GM23248 (cell line): ENCODE measurements around the gene ENOSF1. TPM values are rescaled to one million over a fixed set of nuclear protein-coding genes. Genes with fewer than 3 reads are reported as not detected.

Experiments used
- DNase-seq: peaks from one replicate; pipeline ENCODE4 v3.0.0-alpha.2; 2015
- H2AFZ ChIP-seq: fragments of 200-600 bp; sonication (generic); 2 replicates; pipeline ENCODE4 v1.6.1; 2016; ENCODE audit warnings: antibody characterized with exemption
- H3F3A ChIP-seq: fragments of 200-600 bp; sonication (generic); 2 replicates; pipeline ENCODE4 v1.6.1; 2016; ENCODE audit warnings: mild to moderate bottlenecking, antibody characterized with exemption, mixed run types; ENCODE audit not compliant: insufficient read depth
- H3K27ac ChIP-seq: fragments of 200-600 bp; sonication (generic); 2 replicates; pipeline ENCODE4 v1.5.1; 2016; ENCODE audit warnings: mild to moderate bottlenecking
- H3K27me3 ChIP-seq: fragments of 200-600 bp; sonication (generic); replicated peaks from 2 replicates; pipeline ENCODE4 v1.6.1; 2016; ENCODE audit warnings: mild to moderate bottlenecking; ENCODE audit not compliant: insufficient read depth
- H3K36me3 ChIP-seq: fragments of 200-600 bp; sonication (generic); 2 replicates; pipeline ENCODE4 v1.6.1; 2016; ENCODE audit warnings: low read depth, mild to moderate bottlenecking
- H3K4me1 ChIP-seq: fragments of 200-600 bp; sonication (generic); 2 replicates; pipeline ENCODE4 v1.6.1; 2016; ENCODE audit warnings: mild to moderate bottlenecking; ENCODE audit not compliant: insufficient read depth
- H3K4me2 ChIP-seq: fragments of 200-600 bp; sonication (generic); one replicate; pipeline ENCODE4 v1.6.1; 2016; ENCODE audit warnings: mild to moderate bottlenecking; ENCODE audit not compliant: unreplicated experiment
- H3K4me3 ChIP-seq: fragments of 200-600 bp; sonication (generic); 2 replicates; pipeline ENCODE4 v1.5.1; 2016; ENCODE audit warnings: mild to moderate bottlenecking
- H3K79me2 ChIP-seq: fragments of 200-600 bp; sonication (generic); 2 replicates; pipeline ENCODE4 v1.6.1; 2016; ENCODE audit warnings: mild to moderate bottlenecking; ENCODE audit not compliant: insufficient read depth
- H3K9ac ChIP-seq: fragments of 200-600 bp; sonication (generic); 2 replicates; pipeline ENCODE4 v1.6.1; 2016; ENCODE audit warnings: mild to moderate bottlenecking
- H3K9me2 ChIP-seq: fragments of 200-600 bp; sonication (generic); 2 replicates; pipeline ENCODE4 v1.6.1; 2016; ENCODE audit warnings: mixed run types, mild to moderate bottlenecking, moderate library complexity; ENCODE audit not compliant: insufficient read depth
- H3K9me3 ChIP-seq: fragments of 200-600 bp; sonication (generic); one replicate; pipeline ENCODE4 v1.6.1; 2017; ENCODE audit warnings: low read depth
- H4K20me1 ChIP-seq: fragments of 200-600 bp; sonication (generic); 2 replicates; pipeline ENCODE4 v1.6.0; 2016; ENCODE audit not compliant: insufficient read depth
- EZH2 ChIP-seq: fragments of 200-600 bp; sonication (generic); IDR thresholded peaks from 2 replicates; pipeline ENCODE4 v1.6.1; 2018; ENCODE audit warnings: antibody characterized with exemption, mild to moderate bottlenecking; ENCODE audit not compliant: insufficient read depth, poor library complexity, severe bottlenecking
- EZH2phosphoT487 ChIP-seq: fragments of 200-600 bp; sonication (generic); IDR thresholded peaks from 2 replicates; pipeline ENCODE4 v1.6.1; 2018; ENCODE audit warnings: antibody characterized with exemption, moderate library complexity, mild to moderate bottlenecking, low read depth; ENCODE audit not compliant: insufficient read depth
- WGBS, 2 experiments: methylation state at CpG; one replicate each; pipeline ENCODE4 v1.1.6; 2015 to 2017; ENCODE audit warnings: low lambda C conversion rate in 2 of 2, low coverage in 1 of 2; ENCODE audit errors: missing lambda C conversion rate in 2 of 2; 5-methylcytosine and 5-hydroxymethylcytosine counted together
- in situ Hi-C: fragments of 300-500 bp; cut with MboI; formaldehyde crosslinking; loops from 2 replicates; pipeline ENCODE4 v1.15.0; 2020
- polyA plus RNA-seq: library from polyadenylated mRNA; unstranded; fragments of >200 nt; fragmentation: Nextera tagmentation; extraction: Ambion mirVana; gene quantifications from 2 replicates; pipeline ENCODE4 v1.2.1, GENCODE V29; 2016
- total RNA-seq: library from RNA; depleted of rRNA; stranded (reverse); fragments of >200 nt; shearing (Covaris generic); gene quantifications from 2 replicates; pipeline ENCODE4 v1.2.3, GENCODE V29; 2014

Gene ENOSF1
- total and polyA plus RNA-seq, 2 experiments from 2014 or later, result 17.5 to 20.0 TPM

DNA sequence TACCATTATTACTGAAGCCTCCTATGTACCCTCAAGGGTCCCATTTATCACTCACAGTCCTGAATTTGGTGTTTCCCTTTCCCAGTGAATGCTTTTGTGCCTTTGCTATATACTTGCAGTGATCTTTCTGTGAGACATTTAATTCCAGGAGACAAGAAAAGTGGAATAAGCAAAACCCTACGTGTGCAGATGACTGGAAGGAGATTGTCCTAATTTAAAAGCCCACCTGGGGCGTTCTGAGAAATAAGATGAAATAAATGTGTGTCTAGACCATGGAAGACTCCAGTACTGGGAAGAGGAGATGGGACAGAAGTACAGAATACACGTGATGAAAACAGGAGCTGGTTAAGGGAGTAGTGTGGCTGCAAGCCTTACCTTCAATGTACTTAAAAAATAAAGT is 35.7 kb downstream of the ENOSF1 start:
- Histone ChIP-seq H3K27ac (no peak overlapping the region), H2AFZ (no peak overlapping the region), H3K79me2 (no peaks in the 10 kb centered on the region), H3K9ac (no peak overlapping the region), H3K9me2 (no peaks in the 10 kb centered on the region), H3K4me3 (no peak overlapping the region), H3F3A (peaks cover 11% of the 10 kb centered on the region), H3K36me3 (peaks cover 22% of the 10 kb centered on the region), H4K20me1 (no peaks in the 10 kb centered on the region), H3K4me1 (no peaks in the 10 kb centered on the region), H3K27me3 (no peaks in the 10 kb centered on the region), H3K4me2 (no peak overlapping the region), H3K9me3 (no peaks in the 10 kb centered on the region)
- in situ Hi-C loops, result no loop called here
- DNase-seq, result no peak
- TF ChIP-seq EZH2phosphoT487, result no peak
- TF ChIP-seq EZH2, result no peak
- 97 to 100% methylated on average over 3 of the region's 3 CpGs for WGBS, 2 experiments

DNA sequence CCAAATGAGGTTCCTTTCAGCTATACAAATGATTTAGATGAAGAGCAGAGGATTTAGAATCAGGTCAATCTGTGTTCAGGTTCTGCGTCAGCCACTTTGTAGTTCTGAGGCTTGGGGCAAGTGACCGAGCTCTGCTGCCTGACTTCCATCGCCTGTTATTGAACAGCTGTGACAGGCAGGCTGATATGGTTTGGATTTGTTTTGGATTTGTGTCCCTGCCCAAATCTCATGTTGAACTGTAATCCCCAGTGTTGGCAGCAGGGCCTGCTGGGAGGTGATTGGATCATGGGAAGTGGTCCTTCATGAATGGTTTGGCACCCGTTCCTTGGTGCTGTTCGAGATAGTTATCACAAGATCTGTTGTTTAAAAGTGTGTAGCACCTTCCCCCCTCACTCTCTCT is 36.4 kb downstream of the ENOSF1 start:
- Histone ChIP-seq H2AFZ (no peak overlapping the region), H3K79me2 (no peaks in the 10 kb centered on the region), H3K9me3 (no peaks in the 10 kb centered on the region), H3K4me1 (no peaks in the 10 kb centered on the region), H3K27me3 (no peaks in the 10 kb centered on the region), H3K27ac (no peak overlapping the region), H4K20me1 (no peaks in the 10 kb centered on the region), H3K9me2 (no peaks in the 10 kb centered on the region), H3K36me3 (peaks cover 22% of the 10 kb centered on the region), H3K9ac (no peak overlapping the region), H3F3A (peaks cover 11% of the 10 kb centered on the region), H3K4me2 (no peak overlapping the region), H3K4me3 (no peak overlapping the region)
- WGBS, 2 experiments, result 97 to 98% methylated on average over 5 of the region's 5 CpGs
- in situ Hi-C loops, result no loop called here
- no peak for TF ChIP-seq EZH2
- TF ChIP-seq EZH2phosphoT487, result no peak
- DNase-seq, result no peak

DNA sequence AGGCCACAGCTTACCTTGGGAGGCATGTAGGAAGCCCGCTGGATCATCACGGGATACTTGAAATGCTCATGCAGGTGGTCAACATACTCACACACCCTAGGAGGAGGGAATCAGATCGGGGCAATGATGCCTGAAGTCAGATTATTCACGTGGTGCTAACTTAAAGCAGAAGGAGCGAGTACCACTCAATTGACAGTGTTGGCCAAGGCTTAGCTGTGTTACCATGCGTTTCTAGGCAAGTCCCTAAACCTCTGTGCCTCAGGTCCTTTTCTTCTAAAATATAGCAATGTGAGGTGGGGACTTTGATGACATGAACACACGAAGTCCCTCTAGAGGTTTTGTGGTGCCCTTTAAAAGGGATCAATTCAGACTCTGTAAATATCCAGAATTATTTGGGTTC is 37.1 kb downstream of the ENOSF1 start:
- H4K20me1 ChIP-seq, result no peaks in the 10 kb centered on the region
- no peaks in the 10 kb centered on the region for H3K4me1 ChIP-seq
- H3K9me3 ChIP-seq, result no peaks in the 10 kb centered on the region
- no peaks in the 10 kb centered on the region for H3K79me2 ChIP-seq
- TF ChIP-seq EZH2phosphoT487 (no peak), EZH2 (no peak)
- no peak overlapping the region for H3K27ac ChIP-seq
- no peak overlapping the region for H3K4me3 ChIP-seq
- no peaks in the 10 kb centered on the region for H3K27me3 ChIP-seq
- WGBS, 2 experiments, result 90 to 91% methylated on average over 7 of the region's 7 CpGs
- H3K9ac ChIP-seq, result no peak overlapping the region
- H3K36me3 ChIP-seq, result peaks cover 22% of the 10 kb centered on the region
- H3K9me2 ChIP-seq, result no peaks in the 10 kb centered on the region
- in situ Hi-C loops, result no loop called here
- H3F3A ChIP-seq, result peaks cover 11% of the 10 kb centered on the region
- H3K4me2 ChIP-seq, result no peak overlapping the region
- no peak for DNase-seq
- no peak overlapping the region for H2AFZ ChIP-seq

DNA sequence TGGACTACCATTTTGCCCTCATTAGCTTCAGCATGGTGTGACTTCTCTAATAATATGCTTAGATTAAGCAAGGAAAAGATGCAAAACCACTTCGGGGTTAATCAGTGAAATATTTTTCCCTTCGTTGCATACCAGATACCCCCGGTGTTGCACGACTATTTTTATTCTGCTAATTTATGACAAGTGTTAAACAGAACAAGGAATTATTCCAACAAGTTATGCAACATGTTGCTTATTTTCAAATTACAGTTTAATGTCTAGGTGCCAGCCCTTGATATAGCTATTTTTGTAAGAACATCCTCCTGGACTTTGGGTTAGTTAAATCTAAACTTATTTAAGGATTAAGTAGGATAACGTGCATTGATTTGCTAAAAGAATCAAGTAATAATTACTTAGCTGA is 38.7 kb downstream of the ENOSF1 start:
- in situ Hi-C loops, result no loop called here
- Histone ChIP-seq H3K4me3 (no peak overlapping the region), H3K4me1 (no peaks in the 10 kb centered on the region), H3K9me3 (no peaks in the 10 kb centered on the region), H3K4me2 (no peak overlapping the region), H3K36me3 (peaks cover 22% of the 10 kb centered on the region), H3K27ac (no peak overlapping the region), H4K20me1 (no peaks in the 10 kb centered on the region), H3K9ac (no peak overlapping the region), H3K79me2 (no peaks in the 10 kb centered on the region), H2AFZ (no peak overlapping the region), H3K9me2 (no peaks in the 10 kb centered on the region), H3F3A (peaks cover 11% of the 10 kb centered on the region), H3K27me3 (no peaks in the 10 kb centered on the region)
- WGBS, 2 experiments, result 35 to 39% methylated on average over 5 of the region's 5 CpGs
- no peak for TF ChIP-seq EZH2phosphoT487
- no peak for TF ChIP-seq EZH2
- no peak for DNase-seq

DNA sequence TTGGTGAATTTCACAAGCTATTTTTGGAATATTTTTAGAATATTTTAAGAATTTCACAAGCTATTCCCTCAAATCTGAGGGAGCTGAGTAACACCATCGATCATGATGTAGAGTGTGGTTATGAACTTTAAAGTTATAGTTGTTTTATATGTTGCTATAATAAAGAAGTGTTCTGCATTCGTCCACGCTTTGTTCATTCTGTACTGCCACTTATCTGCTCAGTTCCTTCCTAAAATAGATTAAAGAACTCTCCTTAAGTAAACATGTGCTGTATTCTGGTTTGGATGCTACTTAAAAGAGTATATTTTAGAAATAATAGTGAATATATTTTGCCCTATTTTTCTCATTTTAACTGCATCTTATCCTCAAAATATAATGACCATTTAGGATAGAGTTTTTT is 39.1 kb downstream of the ENOSF1 start:
- H4K20me1 ChIP-seq, result no peaks in the 10 kb centered on the region
- no peak overlapping the region for H3K4me2 ChIP-seq
- H3K9me3 ChIP-seq, result no peaks in the 10 kb centered on the region
- 96 to 97% methylated on average over 3 of the region's 3 CpGs for WGBS, 2 experiments
- no peak overlapping the region for H3K4me3 ChIP-seq
- no peak for DNase-seq
- no peaks in the 10 kb centered on the region for H3K79me2 ChIP-seq
- H3K27me3 ChIP-seq, result no peaks in the 10 kb centered on the region
- no peak overlapping the region for H3K9ac ChIP-seq
- no peaks in the 10 kb centered on the region for H3K9me2 ChIP-seq
- H3K36me3 ChIP-seq, result peaks cover 22% of the 10 kb centered on the region
- no peak overlapping the region for H2AFZ ChIP-seq
- no peak for TF ChIP-seq EZH2phosphoT487
- H3K27ac ChIP-seq, result no peak overlapping the region
- in situ Hi-C loops, result no loop called here
- H3K4me1 ChIP-seq, result no peaks in the 10 kb centered on the region
- H3F3A ChIP-seq, result peaks cover 11% of the 10 kb centered on the region
